ENCODE data around the gene ATRN.
"Not testable (repeated sequence)": the region's sequence is repeated elsewhere in the genome, so short reads cannot be mapped to it uniquely, and the experiment has no call there.

The ATRN gene

GRCh38 chr20:3470627-3471396, at the start of gene ATRN:
Gene ATRN, plus strand, starts transcription at chr20:3471018. Its CDS starts 90 bp downstream, at chr20:3471108.
- DNase-seq: peak; percentile 88

DNA sequence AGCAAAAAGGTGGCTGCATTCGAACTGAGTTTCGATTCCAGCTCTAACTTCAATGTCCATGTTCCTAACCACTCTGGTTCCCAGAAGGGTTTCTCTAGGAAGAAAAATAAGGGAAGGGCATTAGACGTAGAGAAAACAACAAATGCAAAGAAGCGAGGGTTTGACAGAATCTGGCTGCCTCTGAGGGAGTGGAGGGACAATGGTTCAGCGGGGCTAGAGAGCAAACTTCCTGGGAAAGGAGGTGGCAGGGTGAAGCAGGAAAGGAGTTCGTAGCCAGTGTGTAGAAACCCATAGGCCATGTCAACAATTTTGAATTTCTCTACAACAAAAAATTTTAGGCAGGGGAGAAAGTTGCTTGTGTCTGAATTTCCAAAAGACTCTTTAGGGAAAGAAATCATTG, 48.8 kb upstream of the ATRN start:
- no peak for DNase-seq

DNA sequence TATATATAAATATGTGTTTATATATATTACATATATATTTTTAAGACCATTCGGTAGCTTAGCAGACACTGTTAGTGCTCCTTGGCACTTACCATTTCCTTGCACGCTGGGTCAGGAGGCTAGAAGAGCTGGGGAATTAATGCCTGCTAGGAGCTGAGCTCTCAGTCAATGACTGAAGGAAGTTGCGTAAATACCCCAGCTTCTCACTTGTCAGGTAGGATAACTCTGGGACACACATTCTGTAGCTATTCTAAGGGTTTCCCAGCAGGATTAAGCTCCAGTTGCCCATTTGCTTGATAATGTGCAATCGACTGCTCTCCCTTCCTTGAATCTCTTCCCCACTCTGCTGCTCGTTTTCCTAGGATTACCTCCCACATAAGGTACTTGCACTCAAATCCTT, 47.7 kb upstream of the ATRN start:
- no peak for DNase-seq

DNA sequence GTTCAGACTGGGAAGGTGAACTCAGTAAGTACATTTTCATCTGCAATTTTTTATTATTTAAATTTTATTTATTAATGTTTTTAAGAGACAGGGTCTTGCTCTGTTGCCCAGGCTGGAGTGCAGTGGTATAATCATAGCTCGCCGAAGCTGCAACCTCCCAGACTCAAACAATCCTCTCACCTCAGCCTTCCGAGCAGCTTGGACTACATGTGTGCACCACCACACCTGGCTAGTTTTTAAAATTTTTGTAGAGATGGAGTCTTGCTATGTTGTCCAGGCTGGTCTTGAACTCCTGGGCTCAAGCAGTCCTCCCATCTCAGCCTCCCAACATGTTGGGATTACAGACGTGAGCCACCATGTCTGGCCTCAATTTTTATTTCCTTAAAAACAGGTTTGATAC, 44.1 kb upstream of the ATRN start:
- DNase-seq: not testable (repeated sequence)

DNA sequence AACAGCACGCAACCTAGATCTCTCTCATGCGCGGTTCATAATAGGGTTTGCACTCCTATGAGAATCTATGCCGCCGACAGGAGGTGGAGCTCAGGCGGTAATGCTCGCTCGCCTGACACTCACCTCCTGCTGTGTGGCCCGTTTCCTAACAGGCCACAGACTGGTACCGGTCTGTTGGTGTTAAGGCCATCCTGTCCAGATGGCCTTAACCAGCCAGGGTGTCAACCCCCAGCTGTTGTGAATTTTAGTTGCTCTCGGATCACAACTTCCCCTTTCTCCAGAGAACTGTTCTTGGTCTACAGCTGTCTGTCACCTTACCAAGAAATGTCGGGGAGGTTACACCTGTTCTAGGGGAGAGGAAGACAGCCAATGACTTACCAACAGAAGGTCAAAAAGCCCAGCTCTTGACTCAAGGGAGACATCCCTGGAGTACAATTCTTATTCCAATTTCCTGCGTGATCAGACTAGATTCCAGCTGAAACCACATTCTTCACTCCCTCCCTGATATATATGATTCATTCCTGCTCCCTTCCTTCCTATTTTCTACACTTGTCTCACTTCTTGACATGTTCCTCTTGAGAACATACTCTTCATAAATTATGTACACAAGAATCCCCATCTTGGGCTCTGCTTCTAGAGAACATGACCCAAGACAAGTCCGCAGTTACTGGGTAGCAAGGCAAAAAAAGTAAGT, 40.3 kb upstream of the ATRN start:
- no peak for DNase-seq

DNA sequence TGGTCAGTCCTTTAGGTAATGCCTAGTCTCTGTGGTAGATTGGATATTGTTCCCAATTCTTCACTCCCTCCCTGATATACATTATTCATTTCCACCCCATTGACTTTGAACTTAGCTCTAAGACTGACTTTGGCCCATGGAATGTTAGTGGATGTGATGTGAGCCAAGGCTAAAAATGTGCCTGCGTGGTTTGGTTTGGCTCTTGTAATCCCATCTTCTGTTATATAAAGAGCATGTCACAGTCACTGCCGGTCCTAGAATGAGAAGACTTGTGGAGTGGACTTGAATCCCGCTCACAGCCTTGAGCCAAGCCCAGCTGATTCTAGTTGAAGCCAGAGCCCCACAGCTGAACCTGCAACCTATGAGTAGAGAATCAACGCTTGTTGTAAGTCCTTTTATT, 39.7 kb upstream of the ATRN start:
- no peak for DNase-seq

DNA sequence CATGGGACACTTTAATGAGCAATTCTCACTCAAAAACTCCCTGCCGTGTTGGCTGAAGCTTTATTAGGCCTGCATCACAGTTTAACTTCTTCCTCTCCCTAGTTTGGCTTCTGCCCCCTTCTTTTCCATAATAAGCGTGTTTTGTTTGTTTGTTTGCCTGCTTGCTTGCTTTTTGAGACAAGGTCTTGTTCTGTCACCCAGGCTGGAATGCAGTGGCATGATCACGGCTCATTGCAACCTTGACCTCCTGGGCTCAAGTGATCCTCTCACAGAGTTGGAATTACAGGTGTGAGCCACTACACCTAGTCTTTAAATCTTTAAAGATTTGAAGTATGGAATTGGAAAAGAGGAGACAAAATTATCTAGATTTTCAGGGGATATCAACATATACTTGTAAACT, 38.0 kb upstream of the ATRN start:
- DNase-seq: no peak

DNA sequence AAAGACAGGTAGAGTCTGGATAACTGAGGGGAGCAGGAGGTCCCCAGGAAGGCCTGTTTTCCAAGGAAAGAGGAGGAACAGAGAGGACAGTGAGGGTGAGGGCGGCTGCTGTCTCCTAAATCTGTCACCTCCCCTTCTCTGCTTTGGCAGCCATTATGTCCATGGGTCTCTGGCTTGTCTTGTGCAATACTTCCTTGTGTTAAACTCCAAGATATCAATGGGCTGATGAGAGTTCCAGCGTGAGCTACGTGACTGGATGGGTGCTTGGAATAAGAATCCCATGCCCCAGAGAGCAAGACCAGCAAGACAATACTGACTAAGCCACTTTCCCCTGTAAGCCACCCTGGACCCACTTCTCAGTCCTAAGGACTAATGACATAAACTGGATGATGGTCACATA, 37.1 kb upstream of the ATRN start:
- no peak for DNase-seq

DNA sequence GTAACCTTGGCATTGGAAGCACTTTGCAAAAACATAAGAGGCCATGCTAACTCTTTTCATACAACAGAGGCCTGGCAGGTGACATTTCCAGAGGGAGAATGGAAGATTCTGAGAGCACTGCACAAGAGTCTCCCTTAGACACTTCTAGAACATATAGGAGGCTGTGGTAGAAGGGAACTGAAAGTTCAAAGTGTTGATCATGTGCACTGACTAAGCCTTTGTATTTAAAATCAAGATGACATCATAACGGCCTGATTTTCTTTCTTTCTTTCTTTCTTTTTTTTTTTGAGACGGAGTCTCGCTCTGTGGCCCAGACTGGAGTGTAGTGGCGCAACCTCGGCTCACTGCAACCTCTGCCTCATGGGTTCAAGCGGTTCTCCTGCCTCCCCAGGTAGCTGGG, 36.6 kb upstream of the ATRN start:
- DNase-seq: no peak

DNA sequence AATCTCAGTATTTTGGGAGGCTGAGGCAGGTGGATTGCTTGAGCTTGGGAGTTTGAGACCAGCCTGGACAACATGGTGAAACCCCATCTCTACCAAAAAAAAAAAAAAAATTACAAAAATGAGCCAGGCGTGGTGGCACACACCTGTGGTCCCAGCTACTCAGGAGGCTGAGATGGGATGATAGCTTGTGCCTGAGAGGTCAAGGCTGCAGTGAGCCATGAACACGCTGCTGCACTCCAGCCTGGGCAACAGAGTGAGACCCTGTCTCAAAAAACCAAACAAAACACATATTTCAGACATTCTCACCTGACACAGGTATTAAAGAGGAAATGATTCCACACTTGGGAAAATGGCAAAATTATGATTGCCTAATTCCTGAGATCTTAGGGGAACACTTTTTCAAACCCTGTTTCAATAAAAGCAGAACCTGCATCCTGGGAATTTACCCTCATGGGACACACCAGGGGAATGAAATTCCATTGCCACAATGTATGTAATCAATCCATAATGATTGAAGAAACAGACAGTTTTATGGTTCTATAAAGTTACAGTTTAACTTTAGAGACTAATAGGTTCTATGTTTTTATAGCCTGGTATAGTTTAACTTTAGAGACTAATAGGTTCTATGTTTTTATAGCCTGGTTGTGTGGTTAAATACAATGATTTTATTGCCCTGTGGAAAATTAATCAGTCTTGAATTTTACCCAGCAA, 33.8 kb upstream of the ATRN start:
- no peak for DNase-seq

DNA sequence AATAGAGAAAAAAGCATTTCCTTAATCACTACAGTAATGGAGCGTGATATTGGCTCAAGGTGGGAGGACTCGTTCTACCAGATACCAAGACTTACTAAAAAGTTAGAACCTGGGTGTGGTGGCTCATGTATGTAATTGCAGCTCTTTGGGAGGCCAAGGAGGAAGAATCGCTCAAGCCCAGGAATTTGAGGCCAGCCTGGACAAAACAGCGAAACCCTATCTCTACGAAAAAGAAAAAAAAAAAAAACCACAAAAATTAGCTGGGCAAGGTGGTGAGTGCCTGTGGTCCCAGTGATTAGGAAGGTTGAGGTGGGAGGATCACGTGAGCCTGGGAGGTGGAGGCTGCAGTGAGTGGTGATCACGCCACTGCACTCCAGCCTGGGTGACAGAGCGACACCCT, 24.0 kb upstream of the ATRN start:
- DNase-seq: no peak

DNA sequence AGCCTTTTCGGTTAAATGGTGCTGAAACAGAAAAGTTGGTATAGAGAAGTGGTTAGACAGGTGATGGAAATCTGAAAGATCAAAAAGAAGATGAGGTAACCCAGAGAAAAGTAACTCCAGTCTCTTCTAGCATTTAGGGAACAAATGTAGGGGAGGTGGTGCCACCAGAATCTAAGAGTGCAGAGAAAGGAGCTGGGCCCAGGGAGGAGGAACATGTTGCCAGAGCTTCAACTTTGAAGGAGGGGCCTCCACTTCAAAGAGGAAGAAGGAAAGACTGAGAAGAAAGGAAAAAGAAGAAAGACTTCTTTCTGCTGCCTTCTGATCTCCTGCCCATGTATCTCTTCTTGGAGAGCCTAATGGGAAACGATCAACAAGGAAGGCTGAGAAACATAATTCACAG, 23.5 kb upstream of the ATRN start:
- DNase-seq: no peak

GRCh38 chr20:3449319-3449718, 21.5 kb upstream of the ATRN start:
- DNase-seq: no peak

GRCh38 chr20:3452136-3452535, 18.7 kb upstream of the ATRN start:
- DNase-seq: no peak

- no peak for DNase-seq
These were observed 18.1 kb upstream of the ATRN start for GRCh38 chr20:3452690-3453089.

DNA sequence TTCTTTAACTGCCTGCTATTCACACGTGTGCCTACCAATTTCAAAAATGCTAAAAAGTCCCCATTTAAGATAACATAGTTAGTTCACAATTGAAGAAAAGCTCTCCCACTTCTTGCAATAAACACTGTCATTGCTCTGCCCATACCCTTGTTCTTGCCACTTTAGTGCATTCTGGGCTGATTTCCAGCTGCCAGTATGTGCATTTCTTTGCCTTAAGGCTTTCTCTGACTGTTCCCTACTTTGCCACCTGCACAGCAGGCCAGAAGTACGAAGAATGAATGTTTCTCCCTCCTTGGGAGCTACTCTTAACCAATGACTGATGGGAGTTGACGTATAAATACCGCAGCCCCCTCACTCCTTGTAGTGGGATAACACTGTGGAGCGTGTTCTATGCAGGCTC, 16.0 kb upstream of the ATRN start:
- DNase-seq: no peak

- DNase-seq: no peak
These were observed 14.2 kb upstream of the ATRN start for GRCh38 chr20:3456648-3457047.

- DNase-seq: no peak
These were observed 10.9 kb upstream of the ATRN start for GRCh38 chr20:3459881-3460307.

DNA sequence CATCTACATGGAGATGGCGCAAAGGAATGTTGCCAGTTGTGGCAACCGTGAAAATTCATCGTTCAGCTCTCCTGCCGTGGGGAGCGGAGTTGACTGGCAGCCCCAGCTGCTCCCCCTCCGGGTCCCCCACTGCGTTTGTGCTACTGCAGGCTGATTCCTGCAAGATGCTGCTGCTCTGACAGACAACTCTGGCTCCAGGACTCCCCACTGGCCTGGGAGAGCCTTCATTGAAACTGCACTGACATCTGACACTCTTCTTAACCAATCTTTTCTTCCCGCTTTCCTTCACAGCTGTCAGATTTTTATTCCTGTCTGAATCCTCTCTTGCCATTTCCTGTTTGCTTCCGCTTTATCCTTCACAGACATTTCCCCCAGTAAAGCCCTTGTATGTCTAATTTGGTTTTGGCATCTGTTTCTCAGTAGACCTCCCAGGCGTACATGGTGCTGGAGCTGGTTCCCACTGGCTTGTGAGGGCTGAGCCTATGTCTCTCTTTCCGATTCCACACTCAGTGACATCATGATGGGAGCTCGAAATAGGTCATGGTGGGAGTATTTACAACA, 9.5 kb upstream of the ATRN start:
- DNase-seq: no peak

GRCh38 chr20:3461911-3462677, 8.7 kb upstream of the ATRN start:
- DNase-seq: no peak

- no peak for DNase-seq
These were observed 6.7 kb upstream of the ATRN start for GRCh38 chr20:3464166-3464565.

DNA sequence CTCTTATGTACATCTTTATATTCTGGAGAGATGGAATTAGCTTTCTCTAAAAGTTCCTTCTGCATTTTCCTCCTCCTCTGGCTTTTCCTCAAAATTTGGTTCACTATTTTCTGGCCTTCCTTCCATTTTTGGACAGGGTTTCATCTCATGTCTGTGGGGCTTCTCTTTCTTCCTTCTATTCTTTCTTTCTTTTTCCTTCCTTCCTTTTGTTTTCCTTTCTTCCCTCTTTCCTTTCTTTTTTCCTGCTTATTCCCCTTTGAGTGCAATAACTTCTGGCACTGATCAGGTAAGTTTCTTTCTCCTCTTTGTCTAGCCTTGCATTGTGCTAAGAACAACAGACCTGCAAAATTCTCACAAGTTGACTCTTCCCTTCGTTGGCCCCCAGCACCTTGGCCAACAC, 5.5 kb upstream of the ATRN start:
- DNase-seq: no peak

DNA sequence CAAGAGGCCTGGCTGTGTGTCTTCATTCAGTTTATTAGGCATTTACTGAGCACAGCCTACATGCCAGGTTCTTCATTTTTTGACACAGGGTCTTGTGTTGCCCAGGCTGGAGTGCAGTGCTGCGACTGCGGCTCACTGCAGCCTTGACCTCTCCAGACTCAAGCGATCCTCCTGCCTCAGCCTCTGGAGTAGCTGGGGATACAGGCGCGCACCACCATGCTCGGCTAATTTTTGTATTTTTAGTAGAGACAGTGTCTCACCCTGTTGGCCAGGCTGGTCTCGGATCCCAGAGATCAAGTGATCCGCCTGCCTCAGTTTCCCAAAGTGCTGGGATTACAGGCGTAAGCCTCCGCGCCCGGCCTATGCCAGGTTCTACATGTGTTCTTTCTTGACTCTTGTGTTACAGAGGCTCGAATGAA, 601 bp upstream of the ATRN start:
- no peak for DNase-seq
